ENCODE data around the gene SYNJ1.

DNA sequence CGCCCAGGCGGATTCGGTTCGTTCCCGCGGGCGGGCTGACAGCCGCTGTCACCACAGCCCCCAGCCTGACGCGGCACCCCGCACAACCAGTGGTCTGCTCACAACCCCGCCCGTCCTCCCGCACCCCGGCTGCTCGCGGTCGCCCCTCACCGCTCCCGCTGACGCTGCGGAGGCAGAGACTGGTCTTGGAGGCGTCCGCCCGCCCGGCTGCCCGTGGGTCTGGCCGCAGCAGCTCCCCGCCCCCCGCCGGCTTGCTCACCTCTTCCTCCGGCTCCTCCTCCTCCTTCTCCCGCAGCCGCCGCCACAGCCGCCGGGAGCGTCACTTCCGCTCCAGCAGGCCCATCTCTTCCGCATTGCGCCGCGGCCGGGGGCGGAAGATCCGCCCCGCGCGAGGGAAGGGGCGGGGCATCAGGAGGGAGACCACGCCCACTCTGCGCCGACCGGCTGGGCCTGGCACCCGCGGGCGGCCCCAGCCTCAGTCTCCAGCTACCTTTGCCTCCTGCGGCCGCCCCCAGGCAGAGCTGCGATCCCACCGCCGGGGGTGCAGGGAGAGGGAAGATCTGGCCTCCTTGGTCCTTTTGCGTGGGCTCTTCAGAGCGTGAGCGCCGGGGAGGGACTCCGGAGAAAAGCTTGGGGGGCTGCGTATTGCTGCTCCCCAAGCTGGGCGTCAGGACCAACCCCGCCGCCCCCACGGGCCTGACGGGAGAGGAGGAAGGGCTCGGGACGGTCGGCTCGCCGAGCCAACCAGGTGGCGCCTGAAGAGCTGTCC is at the start of gene SYNJ1:
- TF ChIP-seq, protein P1, sequence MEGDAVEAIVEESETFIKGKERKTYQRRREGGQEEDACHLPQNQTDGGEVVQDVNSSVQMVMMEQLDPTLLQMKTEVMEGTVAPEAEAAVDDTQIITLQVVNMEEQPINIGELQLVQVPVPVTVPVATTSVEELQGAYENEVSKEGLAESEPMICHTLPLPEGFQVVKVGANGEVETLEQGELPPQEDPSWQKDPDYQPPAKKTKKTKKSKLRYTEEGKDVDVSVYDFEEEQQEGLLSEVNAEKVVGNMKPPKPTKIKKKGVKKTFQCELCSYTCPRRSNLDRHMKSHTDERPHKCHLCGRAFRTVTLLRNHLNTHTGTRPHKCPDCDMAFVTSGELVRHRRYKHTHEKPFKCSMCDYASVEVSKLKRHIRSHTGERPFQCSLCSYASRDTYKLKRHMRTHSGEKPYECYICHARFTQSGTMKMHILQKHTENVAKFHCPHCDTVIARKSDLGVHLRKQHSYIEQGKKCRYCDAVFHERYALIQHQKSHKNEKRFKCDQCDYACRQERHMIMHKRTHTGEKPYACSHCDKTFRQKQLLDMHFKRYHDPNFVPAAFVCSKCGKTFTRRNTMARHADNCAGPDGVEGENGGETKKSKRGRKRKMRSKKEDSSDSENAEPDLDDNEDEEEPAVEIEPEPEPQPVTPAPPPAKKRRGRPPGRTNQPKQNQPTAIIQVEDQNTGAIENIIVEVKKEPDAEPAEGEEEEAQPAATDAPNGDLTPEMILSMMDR (IDR thresholded peaks at IDR 0.05): no peak
- peak in 2 of 4 donors; percentile 75 to 91 for TF ChIP-seq POLR2A (IDR thresholded peaks at IDR 0.05)
